Measurements from ENCODE around the gene SLC25A29. TPM values are rescaled to one million over a fixed set of nuclear protein-coding genes. Genes with fewer than 3 reads are reported as not detected.
"Not testable (repeated sequence)": the region's sequence is repeated elsewhere in the genome, so short reads cannot be mapped to it uniquely, and the experiment has no call there.

SLC25A29 gene
- total RNA-seq, 1 donor from 2014 or later: 30.8 TPM

DNA sequence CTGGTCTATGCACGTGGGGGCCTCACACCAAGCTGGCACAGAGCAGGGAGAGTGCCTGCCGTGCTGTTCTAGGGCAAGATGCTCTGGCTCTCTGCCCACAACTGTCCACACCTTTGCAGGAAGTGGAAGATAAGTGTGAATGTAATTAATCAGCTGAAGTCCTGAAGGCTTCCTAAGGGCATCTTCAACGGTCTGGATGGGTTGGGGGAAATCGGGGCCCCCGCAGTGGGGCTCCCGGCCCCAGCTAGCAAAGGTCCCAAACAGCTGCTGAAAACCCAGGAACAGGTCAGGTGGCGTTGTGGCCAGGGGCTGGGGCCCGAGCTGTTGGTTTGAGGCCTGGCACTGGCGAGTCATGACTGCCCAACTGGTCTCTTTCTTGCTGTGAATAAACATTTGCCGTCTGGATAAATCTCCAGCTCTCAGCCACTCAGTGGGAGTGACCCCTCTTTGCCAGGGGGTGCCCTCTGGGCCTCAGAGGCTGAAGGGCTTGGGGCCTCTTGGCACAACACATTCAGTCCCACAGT lies 6.7 kb upstream of the SLC25A29 start:
- Histone ChIP-seq H3K27me3 (ENCODE audit: control insufficient read depth in 3 of 3, insufficient read depth in 3 of 3, low read length in 3 of 3) (no peaks in the 10 kb centered on the region), H3K9ac (ENCODE audit: low read depth in 1 of 3, low read length in 3 of 3) (peak overlapping the region in 1 of 3 donors; percentile 60), H3K36me3 (ENCODE audit: control insufficient read depth in 3 of 3, insufficient read depth in 3 of 3, low read length in 3 of 3) (no peaks in the 10 kb centered on the region), H3K4me1 (ENCODE audit: control insufficient read depth in 3 of 3, insufficient read depth in 3 of 3, low read length in 3 of 3) (peaks cover 13 to 40% (median 32%) of the 10 kb centered on the region in 3 donors), H3K4me3 (ENCODE audit: low read length in 3 of 3) (peak overlapping the region in 1 of 3 donors; percentile 52), H3K9me3 (ENCODE audit: control insufficient read depth in 3 of 3, low read length in 3 of 3) (no peaks in the 10 kb centered on the region), H3K27ac (ENCODE audit: low read depth, low read length) (peak overlapping the region; percentile 59)

DNA sequence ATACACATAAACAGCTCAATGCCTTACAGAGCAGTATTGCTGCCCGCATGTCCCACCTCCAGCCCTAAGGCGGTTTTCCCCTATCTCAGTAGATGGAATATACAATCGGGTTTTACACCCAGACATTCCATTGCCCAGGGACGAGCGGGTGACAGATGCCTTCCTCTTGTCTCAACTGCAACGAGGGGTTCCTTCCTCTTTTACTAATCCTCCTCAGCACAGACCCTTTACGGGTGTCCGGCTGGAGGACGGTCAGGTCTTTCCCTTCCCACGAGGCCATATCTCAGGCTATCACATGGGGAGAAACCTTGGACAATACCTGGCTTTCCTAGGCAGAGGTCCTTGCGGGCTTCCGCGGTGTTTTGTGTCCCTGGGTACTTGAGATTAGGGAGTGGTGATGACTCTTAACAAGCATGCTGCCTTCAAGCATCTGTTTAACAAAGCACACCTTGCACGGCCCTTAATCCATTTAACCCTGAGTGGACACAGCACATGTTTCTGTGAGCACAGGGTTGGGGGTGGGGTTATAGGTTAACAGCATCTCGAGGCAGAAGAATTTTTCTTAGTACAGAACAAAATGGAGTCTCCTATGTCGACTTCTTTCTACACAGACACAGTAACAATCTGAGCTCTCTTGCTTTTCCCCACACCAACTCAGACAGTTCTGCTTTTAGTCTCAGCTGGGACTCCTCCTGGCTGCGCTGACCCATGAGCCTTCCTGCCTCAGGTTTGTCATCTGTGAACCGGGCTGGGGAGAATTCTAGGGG lies 6.0 kb upstream of the SLC25A29 start:
- H3K27ac ChIP-seq (ENCODE audit: low read depth, low read length); H3K27me3 ChIP-seq (ENCODE audit: control insufficient read depth in 3 of 3, insufficient read depth in 3 of 3, low read length in 3 of 3); H3K9me3 ChIP-seq (ENCODE audit: control insufficient read depth in 3 of 3, low read length in 3 of 3); H3K9ac ChIP-seq (ENCODE audit: low read depth in 1 of 3, low read length in 3 of 3); H3K4me3 ChIP-seq (ENCODE audit: low read length in 3 of 3); H3K36me3 ChIP-seq (ENCODE audit: control insufficient read depth in 3 of 3, insufficient read depth in 3 of 3, low read length in 3 of 3): not testable (repeated sequence)
- H3K4me1 ChIP-seq (ENCODE audit: control insufficient read depth in 3 of 3, insufficient read depth in 3 of 3, low read length in 3 of 3): peaks cover 18 to 40% (median 35%) of the 10 kb centered on the region in 3 donors

- Histone ChIP-seq H3K36me3 (ENCODE audit: control insufficient read depth in 3 of 3, insufficient read depth in 3 of 3, low read length in 3 of 3) (no peaks in the 10 kb centered on the region), H3K9me3 (ENCODE audit: control insufficient read depth in 3 of 3, low read length in 3 of 3) (no peaks in the 10 kb centered on the region), H3K27me3 (ENCODE audit: control insufficient read depth in 3 of 3, insufficient read depth in 3 of 3, low read length in 3 of 3) (no peaks in the 10 kb centered on the region), H3K4me3 (ENCODE audit: low read length in 3 of 3) (no peak overlapping the region), H3K9ac (ENCODE audit: low read depth in 1 of 3, low read length in 3 of 3) (no peak overlapping the region), H3K4me1 (ENCODE audit: control insufficient read depth in 3 of 3, insufficient read depth in 3 of 3, low read length in 3 of 3) (peaks cover 29 to 51% (median 44%) of the 10 kb centered on the region in 3 donors), H3K27ac (ENCODE audit: low read depth, low read length) (no peak overlapping the region)
Observed at GRCh38 chr14:100309028-100309737, 2.9 kb upstream of the SLC25A29 start.

DNA sequence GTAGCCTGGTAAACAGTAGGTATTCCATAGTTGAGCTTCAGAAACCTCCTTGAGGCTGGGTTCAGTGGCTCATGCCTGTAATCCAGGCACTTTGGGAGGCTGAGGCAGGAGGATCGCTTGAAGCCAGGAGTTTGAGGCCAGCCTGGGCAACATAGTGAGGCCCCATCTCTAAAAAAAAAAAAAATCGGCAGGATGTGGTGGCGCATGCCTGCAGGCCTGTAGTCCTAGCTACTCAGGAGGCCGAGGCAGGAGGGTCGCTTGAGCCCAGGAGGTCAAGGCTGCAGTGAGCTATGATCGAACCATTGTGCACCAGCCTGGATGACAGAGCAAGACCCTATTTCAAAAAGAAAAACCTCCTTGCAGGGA lies 2.2 kb upstream of the SLC25A29 start:
- H3K9me3 ChIP-seq (ENCODE audit: control insufficient read depth in 3 of 3, low read length in 3 of 3); H3K27ac ChIP-seq (ENCODE audit: low read depth, low read length): not testable (repeated sequence)

GRCh38 chr14:100307766-100308426 lies 1.7 kb upstream of the SLC25A29 start:
- Histone ChIP-seq H3K27ac (ENCODE audit: low read depth, low read length) (peak overlapping the region; percentile 82), H3K9me3 (ENCODE audit: control insufficient read depth in 3 of 3, low read length in 3 of 3) (no peaks in the 10 kb centered on the region), H3K36me3 (ENCODE audit: control insufficient read depth in 3 of 3, insufficient read depth in 3 of 3, low read length in 3 of 3) (no peaks in the 10 kb centered on the region), H3K9ac (ENCODE audit: low read depth in 1 of 3, low read length in 3 of 3) (peak overlapping the region; percentile 83 to 94 (median 88)), H3K4me3 (ENCODE audit: low read length in 3 of 3) (peak overlapping the region in 2 of 3 donors; percentile 85 to 86), H3K27me3 (ENCODE audit: control insufficient read depth in 3 of 3, insufficient read depth in 3 of 3, low read length in 3 of 3) (no peaks in the 10 kb centered on the region), H3K4me1 (ENCODE audit: control insufficient read depth in 3 of 3, insufficient read depth in 3 of 3, low read length in 3 of 3) (peaks cover 20 to 38% (median 34%) of the 10 kb centered on the region in 3 donors)

More for the DNA sequence above, 2.2 kb upstream of the SLC25A29 start:
- H3K36me3 ChIP-seq (ENCODE audit: control insufficient read depth in 3 of 3, insufficient read depth in 3 of 3, low read length in 3 of 3); H3K4me3 ChIP-seq (ENCODE audit: low read length in 3 of 3); H3K27me3 ChIP-seq (ENCODE audit: control insufficient read depth in 3 of 3, insufficient read depth in 3 of 3, low read length in 3 of 3): not testable (repeated sequence)
- peak overlapping the region in 1 of 3 donors; percentile 88 for H3K9ac ChIP-seq (ENCODE audit: low read depth in 1 of 3, low read length in 3 of 3)
- peaks cover 25 to 43% (median 39%) of the 10 kb centered on the region in 3 donors for H3K4me1 ChIP-seq (ENCODE audit: control insufficient read depth in 3 of 3, insufficient read depth in 3 of 3, low read length in 3 of 3)

DNA sequence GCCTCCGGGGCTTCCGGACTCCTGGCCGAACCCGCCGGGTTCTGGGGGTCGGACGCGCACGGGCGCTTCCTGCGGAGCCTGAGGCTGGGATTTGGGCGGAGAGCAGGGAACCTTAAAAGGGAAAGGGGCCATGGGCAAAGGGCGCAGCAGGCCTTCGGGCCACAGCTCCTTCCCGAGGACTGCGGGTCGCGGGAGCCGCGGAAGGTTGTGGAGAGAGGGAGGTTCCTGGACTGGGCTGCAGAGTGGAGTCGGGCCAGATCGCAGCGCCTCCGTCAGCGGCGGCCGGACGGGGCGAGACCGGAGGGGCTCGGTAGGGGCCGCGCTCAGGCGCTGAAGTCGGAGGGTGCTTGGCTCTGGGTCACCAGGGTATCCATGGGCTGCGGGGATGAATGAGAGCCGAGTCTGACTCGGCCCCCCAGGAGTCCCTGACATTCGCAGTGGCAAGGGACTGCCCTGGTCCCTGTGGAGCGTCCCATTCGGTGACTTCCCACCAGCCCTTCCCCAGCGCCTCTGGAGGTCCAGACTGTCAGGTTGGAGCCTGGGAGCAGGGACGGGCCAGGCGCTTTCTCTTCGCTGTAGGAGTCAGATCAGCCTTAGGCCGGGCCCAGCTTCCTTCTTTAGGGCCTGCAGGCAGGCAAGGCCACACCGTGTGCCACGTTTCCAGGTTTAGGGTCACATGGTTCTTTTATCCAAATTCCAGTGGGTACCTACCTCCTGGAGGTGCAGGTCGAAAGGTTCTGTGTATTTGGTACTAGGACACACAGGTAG lies 938 bp upstream of the SLC25A29 start:
- peaks cover 20 to 34% (median 30%) of the 10 kb centered on the region in 3 donors for H3K4me1 ChIP-seq (ENCODE audit: control insufficient read depth in 3 of 3, insufficient read depth in 3 of 3, low read length in 3 of 3)
- peak overlapping the region; percentile 83 to 94 (median 88) for H3K9ac ChIP-seq (ENCODE audit: low read depth in 1 of 3, low read length in 3 of 3)
- no peaks in the 10 kb centered on the region for H3K27me3 ChIP-seq (ENCODE audit: control insufficient read depth in 3 of 3, insufficient read depth in 3 of 3, low read length in 3 of 3)
- no peaks in the 10 kb centered on the region for H3K9me3 ChIP-seq (ENCODE audit: control insufficient read depth in 3 of 3, low read length in 3 of 3)
- H3K36me3 ChIP-seq (ENCODE audit: control insufficient read depth in 3 of 3, insufficient read depth in 3 of 3, low read length in 3 of 3): no peaks in the 10 kb centered on the region
- H3K4me3 ChIP-seq (ENCODE audit: low read length in 3 of 3): peak overlapping the region; percentile 82 to 86 (median 85)
- peak overlapping the region; percentile 82 for H3K27ac ChIP-seq (ENCODE audit: low read depth, low read length)

DNA sequence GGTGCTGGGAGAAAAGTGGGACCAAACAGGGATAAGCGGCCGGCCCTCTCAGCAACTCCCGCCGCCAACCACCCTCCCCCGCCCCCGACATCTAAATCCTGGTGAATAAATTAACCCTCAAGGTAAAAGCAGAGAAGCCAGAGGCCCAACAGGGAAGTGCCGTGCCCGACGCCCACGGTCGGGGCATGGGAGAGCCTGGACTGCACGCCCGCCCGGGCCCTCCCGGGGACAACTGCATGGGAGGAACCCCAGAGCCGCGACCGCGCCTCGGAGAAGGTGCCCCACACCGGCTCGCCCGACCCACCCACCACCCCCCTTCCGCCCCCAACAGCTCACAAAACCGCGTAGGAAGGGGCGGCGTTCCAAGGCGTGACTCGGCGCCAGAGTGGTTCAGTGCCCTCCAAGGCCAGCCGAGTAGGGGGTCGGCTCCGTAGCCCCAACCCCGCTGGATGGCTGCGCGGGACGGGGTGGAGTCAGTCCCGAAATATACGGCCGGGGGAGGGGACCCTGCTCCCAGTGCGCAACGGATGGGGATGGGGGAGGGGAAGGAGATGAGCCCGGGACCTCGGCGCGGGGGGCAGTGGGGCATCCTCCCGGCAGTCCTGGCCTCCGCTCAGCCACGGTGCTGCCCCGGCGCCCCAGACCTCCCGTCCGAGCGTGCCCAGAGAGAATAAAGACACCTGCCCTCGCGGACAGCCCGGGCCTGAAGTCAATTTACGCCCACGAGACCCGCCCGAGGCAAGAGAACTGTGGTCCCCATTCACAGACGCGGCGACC lies 732 bp downstream of the SLC25A29 start:
- Histone ChIP-seq H3K9me3 (ENCODE audit: control insufficient read depth in 3 of 3, low read length in 3 of 3) (no peaks in the 10 kb centered on the region), H3K9ac (ENCODE audit: low read depth in 1 of 3, low read length in 3 of 3) (peak overlapping the region in 2 of 3 donors; percentile 70 to 79), H3K27ac (ENCODE audit: low read depth, low read length) (peak overlapping the region; percentile 64), H3K4me1 (ENCODE audit: control insufficient read depth in 3 of 3, insufficient read depth in 3 of 3, low read length in 3 of 3) (peaks cover 20 to 34% (median 30%) of the 10 kb centered on the region in 3 donors), H3K27me3 (ENCODE audit: control insufficient read depth in 3 of 3, insufficient read depth in 3 of 3, low read length in 3 of 3) (no peaks in the 10 kb centered on the region), H3K4me3 (ENCODE audit: low read length in 3 of 3) (peak overlapping the region; percentile 56 to 86 (median 76)), H3K36me3 (ENCODE audit: control insufficient read depth in 3 of 3, insufficient read depth in 3 of 3, low read length in 3 of 3) (no peaks in the 10 kb centered on the region)

- Histone ChIP-seq H3K27ac (ENCODE audit: low read depth, low read length) (peak overlapping the region; percentile 64), H3K27me3 (ENCODE audit: control insufficient read depth in 3 of 3, insufficient read depth in 3 of 3, low read length in 3 of 3) (no peaks in the 10 kb centered on the region), H3K36me3 (ENCODE audit: control insufficient read depth in 3 of 3, insufficient read depth in 3 of 3, low read length in 3 of 3) (no peaks in the 10 kb centered on the region), H3K4me1 (ENCODE audit: control insufficient read depth in 3 of 3, insufficient read depth in 3 of 3, low read length in 3 of 3) (peaks cover 20 to 34% (median 28%) of the 10 kb centered on the region in 3 donors), H3K4me3 (ENCODE audit: low read length in 3 of 3) (peak overlapping the region; percentile 56 to 86 (median 76)), H3K9ac (ENCODE audit: low read depth in 1 of 3, low read length in 3 of 3) (peak overlapping the region in 2 of 3 donors; percentile 70 to 79), H3K9me3 (ENCODE audit: control insufficient read depth in 3 of 3, low read length in 3 of 3) (no peaks in the 10 kb centered on the region)
Observed at GRCh38 chr14:100304825-100305323, 1.4 kb downstream of the SLC25A29 start.
